ENCODE results near the gene SHH. TPM values are rescaled to one million over a fixed set of nuclear protein-coding genes. Genes with fewer than 3 reads are reported as not detected.
"Not testable (repeated sequence)": the region's sequence is repeated elsewhere in the genome, so short reads cannot be mapped to it uniquely, and the experiment has no call there.

Gene SHH
- polyA plus RNA-seq, 4 donors, result 0.22 to 4.9 (median 3.3) TPM

DNA sequence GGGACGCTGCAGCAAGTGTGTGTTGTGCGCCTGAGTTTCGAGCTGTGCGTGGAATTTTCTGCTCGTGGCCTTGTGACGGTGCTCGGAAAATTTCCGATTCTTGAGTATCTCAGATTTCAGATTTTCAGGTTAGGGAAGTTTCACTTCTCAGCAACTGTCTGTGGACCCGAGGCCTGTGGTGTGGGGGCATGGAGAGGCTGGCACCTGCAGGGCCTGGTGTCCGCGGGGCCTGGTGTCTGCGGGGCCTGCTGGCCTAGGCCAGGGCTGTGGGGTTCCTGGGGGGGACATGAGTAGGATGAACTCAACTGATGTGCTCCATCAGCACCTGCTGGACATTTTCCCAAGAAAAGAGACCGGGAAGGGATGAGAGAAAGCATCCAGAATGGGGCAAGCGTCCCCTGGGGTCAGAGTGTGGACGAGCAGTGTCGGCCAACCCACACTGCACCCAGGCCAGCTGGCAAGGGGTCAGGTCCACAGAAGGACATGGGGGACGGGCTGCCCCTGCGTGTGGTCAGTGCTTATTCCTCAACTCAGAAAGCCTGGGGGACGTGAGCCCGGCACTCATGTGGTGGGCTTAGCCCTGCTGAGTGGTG, 31.3 kb upstream of the SHH start:
- no peak for DNase-seq (ENCODE audit: low read depth in 4 of 4, low spot score in 3 of 4)

DNA sequence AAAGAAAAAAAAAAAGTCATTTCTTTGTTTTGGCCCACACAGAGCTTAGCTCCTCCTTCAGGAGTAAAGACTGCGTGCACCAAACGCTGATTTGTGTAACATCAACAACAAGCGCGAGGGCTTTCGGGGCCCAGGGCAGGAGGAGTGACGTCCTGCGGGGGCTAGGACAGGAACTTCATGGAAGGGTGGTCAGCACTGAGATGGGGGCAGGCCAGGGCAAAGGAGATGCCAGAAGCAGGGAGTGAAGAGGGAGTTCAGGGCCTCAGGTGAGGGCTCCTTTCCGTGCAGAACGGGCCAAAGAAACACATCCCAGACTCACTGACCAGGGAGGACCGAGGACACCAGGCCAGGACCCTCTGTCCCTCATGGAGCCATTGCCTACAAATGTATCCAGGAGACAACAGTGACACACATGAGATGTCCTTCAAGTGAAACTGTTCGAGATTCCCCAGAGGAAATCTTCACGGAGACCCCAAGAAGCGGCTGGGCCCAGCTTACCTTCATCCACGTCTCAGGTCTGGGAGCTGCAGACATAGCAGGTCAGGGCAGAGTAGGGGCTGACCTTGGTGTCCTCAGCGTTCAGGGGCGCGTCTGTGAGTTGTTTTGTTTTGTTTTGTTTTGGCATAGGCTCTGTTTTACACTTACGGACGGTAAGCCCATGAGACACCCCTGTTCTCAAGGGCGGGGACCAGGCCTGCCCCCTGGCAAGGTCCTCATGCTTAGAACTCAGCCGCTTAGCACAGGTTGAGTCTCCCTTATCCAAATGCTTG, 30.4 kb upstream of the SHH start:
- DNase-seq (ENCODE audit: low read depth in 4 of 4, low spot score in 3 of 4), result no peak

DNA sequence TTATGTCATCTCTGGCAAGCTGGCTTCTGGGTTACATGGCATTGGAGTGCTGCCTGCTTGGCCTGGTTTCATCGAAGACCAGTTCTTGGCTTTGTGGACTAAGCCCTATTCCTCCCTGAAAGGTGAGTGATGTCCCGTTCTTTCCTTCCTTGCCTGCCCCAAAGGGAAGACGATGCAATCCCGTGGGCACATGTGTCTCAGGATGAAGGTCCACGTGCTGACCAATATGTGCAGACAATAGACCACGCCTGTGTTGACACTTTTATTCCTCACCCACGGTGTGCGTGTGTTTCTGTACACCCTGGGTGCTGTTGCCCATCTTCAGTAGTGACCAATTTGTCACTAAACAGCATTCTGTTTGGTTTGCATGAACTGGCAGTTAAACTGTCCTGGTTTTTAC, 28.6 kb upstream of the SHH start:
- no peak for DNase-seq (ENCODE audit: low read depth in 4 of 4, low spot score in 3 of 4)

- DNase-seq (ENCODE audit: low read depth in 4 of 4, low spot score in 3 of 4), result no peak
These were observed 28.1 kb upstream of the SHH start for GRCh38 chr7:155840262-155840885.

GRCh38 chr7:155839461-155839860, 27.2 kb upstream of the SHH start:
- DNase-seq (ENCODE audit: low read depth in 4 of 4, low spot score in 3 of 4), result no peak

DNA sequence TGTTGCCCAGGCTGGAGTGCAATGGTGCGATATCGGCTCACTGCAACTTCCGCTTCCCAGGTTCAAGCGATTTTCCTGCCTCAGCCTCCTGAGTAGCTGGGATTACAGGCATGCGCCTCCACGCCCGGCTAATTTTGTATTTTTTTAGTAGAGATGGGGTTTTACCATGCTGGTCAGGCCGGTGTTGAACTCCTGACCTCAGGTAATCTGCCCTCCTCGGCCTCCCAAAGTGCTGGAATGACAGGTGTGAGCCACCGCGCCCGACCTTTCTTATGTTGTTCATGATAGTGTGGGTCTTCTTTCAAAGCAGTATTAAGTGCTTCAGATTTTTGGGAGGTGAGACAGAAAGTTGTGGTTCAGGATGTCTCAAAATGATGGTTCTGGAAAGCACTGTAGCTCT, 26.0 kb upstream of the SHH start:
- DNase-seq (ENCODE audit: low read depth in 4 of 4, low spot score in 3 of 4), result not testable (repeated sequence)

DNA sequence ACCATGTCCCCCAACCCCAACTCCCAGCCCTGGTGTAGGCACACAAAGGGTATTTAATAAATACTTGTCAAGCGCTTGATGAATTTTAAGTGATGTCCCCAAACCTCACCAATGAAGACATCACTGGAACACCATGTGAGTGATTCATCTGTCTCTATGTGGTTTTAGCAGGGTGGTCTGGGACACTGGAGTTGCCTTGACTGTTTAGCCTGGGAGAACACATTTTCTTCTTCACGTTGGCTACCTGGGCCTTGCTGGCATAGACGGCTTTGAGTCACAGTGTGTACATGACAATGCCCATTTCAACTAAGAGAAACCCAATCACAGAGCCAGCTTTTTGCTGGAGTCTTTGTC, 24.8 kb upstream of the SHH start:
- DNase-seq (ENCODE audit: low read depth in 4 of 4, low spot score in 3 of 4), result no peak

DNA sequence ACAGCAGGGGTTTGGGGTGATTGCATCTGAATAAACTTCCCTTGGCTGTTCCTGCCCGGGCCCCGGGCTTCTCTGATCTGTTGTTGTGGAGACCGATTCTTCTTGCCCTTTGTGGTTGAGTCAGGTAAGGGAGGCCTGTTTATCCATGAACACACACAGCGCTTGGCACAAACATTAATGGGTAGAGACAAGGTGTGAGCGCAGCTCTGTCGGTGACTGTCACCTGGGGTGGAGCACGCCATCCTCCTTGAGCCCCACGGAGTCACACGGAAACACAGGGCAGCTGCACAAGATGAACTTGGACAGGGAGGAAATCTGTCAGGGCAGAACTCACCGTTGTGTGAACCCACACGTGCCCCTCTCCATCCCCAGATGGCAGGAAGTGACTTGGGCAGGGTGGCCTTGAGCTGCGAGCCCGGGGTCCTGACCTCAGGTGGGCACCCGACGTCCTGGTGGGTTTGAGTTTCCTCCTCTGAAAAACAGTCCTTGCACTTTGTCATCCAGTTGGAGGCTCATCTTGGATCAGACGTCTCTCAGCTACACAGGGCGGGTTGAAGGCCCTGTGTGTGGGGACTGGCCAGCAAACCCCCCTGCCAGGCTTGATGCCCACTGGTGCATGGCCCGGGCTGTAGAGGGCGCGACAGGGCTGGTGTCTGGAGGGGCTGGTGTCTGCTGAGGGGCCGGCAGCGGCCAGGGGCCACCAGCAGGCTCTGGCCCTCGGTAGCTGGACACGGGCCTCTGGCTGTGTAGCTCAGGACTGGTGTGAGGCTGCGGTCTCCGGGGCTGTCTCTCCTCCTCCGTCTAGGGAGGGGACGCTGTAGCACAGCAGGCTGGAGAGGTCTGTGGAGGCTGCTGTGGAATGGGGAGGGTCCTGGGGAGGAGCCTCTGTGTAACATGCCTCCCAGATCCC, 24.2 kb upstream of the SHH start:
- DNase-seq (ENCODE audit: low read depth in 4 of 4, low spot score in 3 of 4), result no peak

- no peak for DNase-seq (ENCODE audit: low read depth in 4 of 4, low spot score in 3 of 4)
These were observed 23.4 kb upstream of the SHH start for GRCh38 chr7:155835446-155836215.

GRCh38 chr7:155834486-155835048, 22.3 kb upstream of the SHH start:
- DNase-seq (ENCODE audit: low read depth in 4 of 4, low spot score in 3 of 4), result no peak

DNA sequence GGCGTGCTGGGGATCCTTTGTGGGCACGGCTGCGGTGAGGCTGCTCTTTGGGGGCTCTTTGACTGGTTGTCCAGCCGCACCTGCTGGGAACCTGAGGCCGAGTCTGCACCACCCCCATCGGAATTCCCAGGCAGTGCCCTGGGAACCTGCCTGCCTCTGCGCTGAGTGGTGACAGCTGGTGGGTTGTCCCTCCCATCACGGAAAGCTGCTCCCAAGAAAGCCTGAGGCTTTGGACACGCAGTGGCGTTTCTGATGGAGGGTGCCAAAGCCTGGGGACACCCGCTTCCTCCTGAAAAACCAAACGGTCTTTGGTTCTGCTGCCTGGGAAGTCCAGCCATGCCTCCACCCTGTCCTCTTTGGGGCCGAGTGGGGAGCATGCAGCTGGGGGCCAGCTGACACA, 21.4 kb upstream of the SHH start:
- no peak for DNase-seq (ENCODE audit: low read depth in 4 of 4, low spot score in 3 of 4)

DNA sequence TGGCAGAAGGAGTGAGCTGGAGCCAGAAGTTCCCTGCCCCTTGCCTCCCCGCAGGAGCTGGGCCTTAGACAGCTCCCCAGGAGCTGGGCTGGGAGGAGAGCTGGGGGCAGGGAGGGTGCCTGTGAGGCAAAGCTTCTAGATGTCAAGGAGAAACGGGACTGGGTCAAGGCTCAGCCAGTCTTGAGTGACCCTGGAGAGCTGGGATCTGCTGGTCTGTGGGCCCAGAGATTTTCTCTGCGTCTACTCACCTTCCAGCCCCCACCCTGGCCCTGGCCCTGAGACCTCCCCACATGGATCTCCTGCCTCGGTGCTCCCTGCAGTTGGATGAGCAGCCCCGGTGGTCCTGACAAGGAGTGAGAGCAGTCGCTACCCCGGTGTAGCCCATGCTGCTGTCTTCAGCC, 20.3 kb upstream of the SHH start:
- no peak for DNase-seq (ENCODE audit: low read depth in 4 of 4, low spot score in 3 of 4)

DNA sequence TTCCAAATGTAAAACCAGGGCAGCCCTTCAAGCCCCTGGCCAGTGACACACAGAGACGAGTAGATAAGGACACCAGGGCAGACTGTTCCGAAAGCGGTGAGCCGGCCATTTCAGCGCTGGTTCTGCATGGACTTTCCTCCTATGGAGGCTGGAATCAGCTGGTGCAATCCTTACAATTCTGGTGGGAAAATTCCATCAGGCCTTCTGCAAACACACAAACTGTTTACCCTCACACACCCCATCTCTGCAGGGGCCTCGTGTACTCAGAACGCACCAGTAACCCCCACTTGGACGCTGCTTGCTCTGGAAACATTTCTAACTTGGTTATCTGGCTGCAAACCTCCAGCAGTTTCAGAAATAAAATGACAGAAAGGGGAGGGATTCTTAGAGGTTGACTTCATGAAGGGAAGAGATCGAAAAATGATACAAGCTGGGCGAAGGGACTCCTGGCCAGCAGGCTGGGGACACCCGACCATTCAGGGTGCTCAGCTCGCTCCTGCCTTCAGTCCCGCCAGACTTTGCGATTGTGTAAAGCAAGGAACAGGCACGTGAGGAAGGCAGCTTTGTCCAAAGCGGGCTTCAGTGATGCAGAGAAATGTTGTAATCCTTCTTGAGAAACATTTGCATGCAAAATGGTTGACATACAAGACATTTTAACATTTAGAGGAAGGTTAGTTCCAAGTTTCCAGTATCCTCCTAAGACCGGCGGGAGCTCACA, 19.7 kb upstream of the SHH start:
- no peak for DNase-seq (ENCODE audit: low read depth in 4 of 4, low spot score in 3 of 4)

- DNase-seq (ENCODE audit: low read depth in 4 of 4, low spot score in 3 of 4), result no peak
These were observed 18.9 kb upstream of the SHH start for GRCh38 chr7:155830961-155831806.

GRCh38 chr7:155829796-155830470, 17.7 kb upstream of the SHH start:
- DNase-seq (ENCODE audit: low read depth in 4 of 4, low spot score in 3 of 4), result no peak

DNA sequence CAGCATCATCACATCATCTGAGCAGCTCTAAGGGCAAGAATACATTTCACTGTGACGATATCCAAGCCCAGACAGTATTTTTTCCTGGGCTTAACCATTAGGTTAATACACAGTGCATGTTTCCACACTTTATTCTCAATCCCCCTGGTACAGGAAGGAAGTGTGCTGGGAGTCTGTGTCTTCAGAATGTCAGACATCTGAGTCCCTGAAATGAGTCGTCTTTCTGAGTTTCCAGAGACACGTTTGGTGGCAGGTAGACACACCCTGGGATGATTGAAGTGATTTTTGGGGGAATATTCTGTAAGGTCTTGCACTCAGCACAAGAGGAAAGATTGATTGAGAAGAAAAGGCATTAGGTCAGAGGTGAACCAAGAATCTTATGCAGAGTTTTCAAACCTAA, 13.1 kb upstream of the SHH start:
- DNase-seq (ENCODE audit: low read depth in 4 of 4, low spot score in 3 of 4), result no peak

DNA sequence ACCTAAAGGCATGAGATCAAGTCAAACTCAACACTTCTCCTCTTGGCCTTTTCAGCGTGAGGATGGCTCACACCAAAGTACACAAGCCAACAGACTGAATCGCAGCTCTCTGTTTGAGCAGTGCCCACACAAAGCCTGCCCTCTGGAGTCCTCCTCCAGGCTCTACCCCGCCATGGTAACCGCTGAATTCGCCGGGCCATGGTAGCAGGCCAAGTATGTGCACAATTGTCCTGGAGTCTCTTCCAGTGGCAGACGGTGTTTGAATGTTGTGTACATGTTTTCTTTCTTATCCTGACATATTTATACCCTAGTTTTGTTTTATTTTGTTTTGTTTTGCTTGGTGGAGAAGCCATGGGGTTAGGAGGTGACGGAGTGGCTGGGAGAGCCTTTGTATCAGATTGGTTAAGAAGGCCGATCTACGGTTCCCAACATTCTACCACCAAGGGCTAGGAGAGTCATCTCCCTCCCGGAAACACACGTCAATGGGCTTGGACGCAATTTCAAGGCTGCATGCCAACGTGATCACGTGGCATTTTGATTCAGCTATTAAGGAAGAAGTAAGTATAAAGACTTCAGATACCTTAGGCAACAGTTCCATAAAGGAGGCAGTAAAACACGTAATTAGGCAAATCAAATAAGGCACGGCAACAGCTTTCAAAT, 12.1 kb upstream of the SHH start:
- DNase-seq (ENCODE audit: low read depth in 4 of 4, low spot score in 3 of 4), result no peak

Data from left renal pelvis (tissue), 4 donors.